Measurements from ENCODE around the gene FAM3D. TPM values are rescaled to one million over a fixed set of nuclear protein-coding genes. Genes with fewer than 3 reads are reported as not detected.

FAM3D gene
- polyA plus RNA-seq, 1 of the 3 experiments (the other 2 are of a cell fraction) = not detected

GRCh38 chr3:58638591-58638990 lies 28.0 kb downstream of the FAM3D start (continued):
- no peak for TF ChIP-seq ZBTB33 (IDR thresholded peaks at IDR 0.05; ENCODE audit: borderline replicate concordance, low read depth)
- TF ChIP-seq JUND (IDR thresholded peaks at IDR 0.05) = no peak
- no peak for TF ChIP-seq YY1 (IDR thresholded peaks at IDR 0.05; ENCODE audit: low read depth)

- WGBS (ENCODE audit: low lambda C conversion rate) = 56% methylated on average over 2 of the region's 5 CpGs
- H2AFZ ChIP-seq (ENCODE audit: low read depth) = no peak overlapping the region
- no peaks in the 10 kb centered on the region for H3K27me3 ChIP-seq (ENCODE audit: insufficient read depth)
- no peak overlapping the region for H3K27ac ChIP-seq (ENCODE audit: low read depth in 2 of 2, low read length in 1 of 2)
- no peaks in the 10 kb centered on the region for H3K36me3 ChIP-seq (replicated peaks in 1 of 2; ENCODE audit: control insufficient read depth in 1 of 2, insufficient read depth in 2 of 2, low read length in 1 of 2)
- no peak overlapping the region for H3K4me3 ChIP-seq (ENCODE audit: low read depth in 2 of 2, low read length in 1 of 2)
- CTCF ChIA-PET = interaction anchor here (1.1 to 7.8 kb wide), 2 partner anchors 7 to 68 kb away, joined by 4 to 73 read pairs; no protein-coding TSS in a partner anchor
- TF ChIP-seq SMC3 (IDR thresholded peaks at IDR 0.05; ENCODE audit: low read depth, low read length) (no peak), MEF2A (IDR thresholded peaks at IDR 0.05; ENCODE audit: borderline replicate concordance, low read depth) (no peak), MXI1 (IDR thresholded peaks at IDR 0.05; ENCODE audit: low read depth, low read length) (no peak), TAF1 (IDR thresholded peaks at IDR 0.05; ENCODE audit: borderline replicate concordance, low read depth, low read length) (no peak), MAX (IDR thresholded peaks at IDR 0.05; ENCODE audit: low read depth) (no peak), NFIC (IDR thresholded peaks at IDR 0.05; ENCODE audit: borderline replicate concordance) (no peak), FOXJ3 (CRISPR knock-in tag; IDR thresholded peaks at IDR 0.05) (no peak), NRF1 (IDR thresholded peaks at IDR 0.05; ENCODE audit: low read depth, low read length) (no peak), JUND (IDR thresholded peaks at IDR 0.05) (no peak), RFX5 (IDR thresholded peaks at IDR 0.05; ENCODE audit: low read length) (no peak), REST (IDR thresholded peaks at IDR 0.05; ENCODE audit: low read depth, low read length) (no peak), ELF1 (IDR thresholded peaks at IDR 0.05) (no peak), GABPA (IDR thresholded peaks at IDR 0.05; ENCODE audit: low read depth) (no peak), RAD21 (IDR thresholded peaks at IDR 0.05; ENCODE audit: low read length) (no peak), USF2 (IDR thresholded peaks at IDR 0.05; ENCODE audit: borderline replicate concordance, low read depth, low read length) (no peak), FOXM1 (IDR thresholded peaks at IDR 0.05; ENCODE audit: low read depth) (no peak), USF1 (IDR thresholded peaks at IDR 0.05; ENCODE audit: borderline replicate concordance, low read depth) (no peak), ZBTB33 (IDR thresholded peaks at IDR 0.05; ENCODE audit: borderline replicate concordance, low read depth) (no peak)
- DNase-seq = no peak
- POLR2A ChIA-PET = interaction anchor here (0.8 kb wide), 1 partner anchor 62 kb away, joined by 3 read pairs; no protein-coding TSS in a partner anchor
- H3K4me1 ChIP-seq (ENCODE audit: control insufficient read depth in 1 of 2, insufficient read depth in 2 of 2, low read depth in 1 of 2, low read length in 1 of 2) = peaks cover 0 to 9% of the 10 kb centered on the region in 2 experiments; a peak in 1 of 4 replicates
- H3K4me2 ChIP-seq = no peak overlapping the region
- H3K9ac ChIP-seq = no peak overlapping the region
- H3K79me2 ChIP-seq (ENCODE audit: insufficient read depth) = no peaks in the 10 kb centered on the region
- no peaks in the 10 kb centered on the region for H3F3A ChIP-seq (replicated peaks; ENCODE audit: insufficient read depth)
- H3K9me3 ChIP-seq = no peaks in the 10 kb centered on the region
- no peaks in the 10 kb centered on the region for H4K20me1 ChIP-seq (ENCODE audit: insufficient read depth)
- H3K9me2 ChIP-seq = no peaks in the 10 kb centered on the region
These were observed 29.1 kb downstream of the FAM3D start for GRCh38 chr3:58637509-58637908.

All from SK-N-SH (cell line).